HG02973 (cell line): ENCODE measurements around the gene PBX1.
"Not testable (repeated sequence)": the region's sequence is repeated elsewhere in the genome, so short reads cannot be mapped to it uniquely, and the experiment has no call there.

Experiments used
- ATAC-seq: cut with Tn5 transposase; IDR thresholded peaks from one replicate; pipeline ENCODE4 v1.9.1; 2021; ENCODE audit warnings: moderate library complexity; ENCODE audit not compliant: unreplicated experiment

The PBX1 gene

DNA sequence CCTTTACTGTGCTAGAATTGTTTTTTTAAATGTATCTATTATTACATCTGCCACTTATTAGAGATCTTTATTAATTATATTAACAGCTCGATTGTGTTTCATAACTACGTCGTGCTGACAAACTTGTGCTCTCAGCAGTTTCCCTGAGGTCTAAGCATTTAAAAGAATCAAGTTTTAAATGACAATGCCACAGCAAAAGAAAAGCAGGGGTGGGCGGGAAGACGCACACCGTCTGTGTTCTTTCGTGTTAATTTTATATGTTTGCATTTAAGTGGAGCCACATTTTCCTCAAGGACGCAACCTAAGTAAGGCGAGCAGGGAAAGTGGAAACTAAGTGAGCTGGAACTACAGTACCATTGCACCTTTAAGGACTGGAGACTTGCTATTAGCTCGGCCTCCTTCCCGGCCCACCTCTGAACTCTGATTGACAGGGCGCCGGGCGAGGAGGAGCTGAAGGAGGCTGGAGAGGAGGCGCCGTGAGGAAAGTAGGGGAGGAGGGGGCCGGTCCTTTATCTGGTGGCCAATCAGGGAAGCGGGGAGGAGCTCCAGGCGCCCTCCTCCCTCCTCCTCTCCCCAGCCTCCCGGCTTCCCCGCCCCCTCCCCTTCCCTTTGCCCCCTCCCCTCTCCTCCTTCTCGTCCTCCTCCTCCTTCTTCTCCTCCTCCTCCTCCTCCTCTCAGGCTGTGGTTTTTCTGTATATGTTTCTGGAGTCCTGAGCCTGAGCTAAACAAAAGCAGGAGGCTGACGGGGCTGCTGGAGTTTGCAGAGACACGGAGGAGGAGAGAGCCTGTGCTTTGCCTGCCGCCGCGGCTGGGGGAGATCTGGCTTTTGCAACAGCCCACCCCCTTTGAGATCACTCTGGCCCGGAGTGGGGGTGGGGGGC lies at the start of gene PBX1:
Gene PBX1, plus strand, starts transcription at position 724 of the 881 bp plus-strand sequence.
- ATAC-seq, result peak; percentile 100

- ATAC-seq, result no peak
Observed at GRCh38 chr1:164510435-164510834, 48.5 kb upstream of the PBX1 start.

GRCh38 chr1:164511001-164511705 lies 47.8 kb upstream of the PBX1 start:
- ATAC-seq, result no peak

DNA sequence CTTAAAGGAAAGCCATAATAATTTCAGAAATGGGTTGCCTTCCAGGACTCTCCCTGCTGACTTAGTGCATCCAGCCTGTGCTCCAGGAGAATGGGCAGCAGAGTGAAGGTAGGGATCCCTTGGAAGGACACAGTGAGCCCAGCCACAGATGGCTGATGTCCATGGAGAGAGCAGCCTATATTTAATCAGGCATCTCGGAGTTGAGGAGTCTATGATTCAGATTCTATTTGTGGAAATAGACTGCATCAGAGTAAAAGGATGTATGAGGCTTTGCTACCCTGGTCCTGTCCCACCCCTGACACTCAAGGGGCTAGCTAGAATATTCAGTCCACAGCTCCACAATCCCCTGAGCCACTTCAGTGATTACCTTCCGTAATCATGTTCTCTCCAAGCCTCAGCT lies 43.8 kb upstream of the PBX1 start:
- no peak for ATAC-seq

- ATAC-seq, result no peak
Observed at GRCh38 chr1:164515711-164516331, 43.2 kb upstream of the PBX1 start.

DNA sequence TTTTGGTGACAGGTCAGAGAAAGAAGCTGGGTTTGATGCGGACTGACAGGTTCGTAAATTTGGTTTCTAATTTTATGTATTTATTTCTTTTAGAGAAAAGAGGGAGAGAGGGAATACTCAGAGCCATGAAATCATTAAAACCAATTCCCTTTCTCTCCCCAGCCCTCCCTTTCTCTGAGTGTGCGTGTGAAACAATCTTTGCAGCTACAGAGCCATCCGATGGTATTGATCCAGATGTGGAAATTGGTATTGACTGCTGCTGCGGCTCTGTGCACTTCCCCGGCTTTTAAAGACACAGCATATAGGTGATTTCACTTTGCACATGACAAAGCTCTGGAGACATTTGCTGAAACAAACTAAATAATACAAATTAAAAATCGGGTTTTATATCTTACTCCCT lies 42.4 kb upstream of the PBX1 start:
- no peak for ATAC-seq

GRCh38 chr1:164518692-164519332 lies 40.2 kb upstream of the PBX1 start:
- ATAC-seq, result no peak

- ATAC-seq, result no peak
Observed at GRCh38 chr1:164519426-164519825, 39.6 kb upstream of the PBX1 start.

DNA sequence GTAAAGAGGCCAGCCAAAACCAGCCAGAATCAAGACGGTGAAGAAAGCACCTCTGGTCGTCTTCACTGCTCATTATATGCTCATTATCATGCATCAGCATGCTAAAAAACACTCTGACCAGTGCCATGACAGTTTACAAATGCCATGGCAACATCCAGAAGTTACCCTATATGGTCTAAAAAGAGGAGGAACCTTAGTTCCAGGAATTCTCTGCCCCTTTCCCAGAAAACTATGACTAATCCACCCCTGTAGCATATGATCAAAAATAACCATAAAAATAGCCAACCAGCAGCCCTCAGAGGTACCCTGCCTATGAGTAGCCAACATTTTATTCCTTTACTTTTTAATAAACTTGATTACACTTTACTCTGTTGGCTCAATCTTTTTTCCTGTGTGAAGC lies 34.2 kb upstream of the PBX1 start:
- no peak for ATAC-seq

DNA sequence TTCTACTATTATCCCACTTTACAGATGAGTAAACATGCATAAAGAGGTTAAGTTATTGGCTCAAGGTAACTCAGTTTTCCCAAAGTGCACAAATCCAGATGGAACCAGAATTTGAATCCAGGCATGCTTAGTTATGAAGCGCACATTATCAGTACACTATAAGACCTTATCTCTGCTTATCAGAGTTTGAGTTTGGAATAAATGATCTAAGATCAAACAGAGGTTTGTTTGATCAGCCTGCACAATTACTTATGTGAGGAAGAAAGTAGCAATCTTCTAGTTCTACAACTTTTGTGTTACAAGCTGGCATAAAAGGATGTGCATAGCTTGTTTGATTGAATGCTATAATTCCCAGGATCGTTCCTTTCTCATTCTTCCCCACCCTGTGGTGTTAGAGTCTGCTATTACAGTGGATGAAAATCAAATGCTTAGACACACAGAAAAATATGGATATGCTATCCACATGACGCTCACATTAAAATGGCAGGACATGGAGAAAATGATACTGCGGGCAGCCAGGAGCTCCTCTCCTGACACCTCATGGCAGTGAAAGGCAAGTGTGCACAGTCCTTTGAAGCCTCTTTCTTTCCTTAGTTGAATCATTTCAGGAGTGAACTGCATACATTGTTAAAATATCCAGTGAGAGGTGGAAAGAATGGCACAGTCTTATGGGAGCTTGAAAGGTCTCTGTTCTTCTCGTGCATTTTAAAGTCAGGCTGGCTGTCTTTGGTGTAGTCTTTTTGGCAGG lies 23.9 kb upstream of the PBX1 start:
- no peak for ATAC-seq

DNA sequence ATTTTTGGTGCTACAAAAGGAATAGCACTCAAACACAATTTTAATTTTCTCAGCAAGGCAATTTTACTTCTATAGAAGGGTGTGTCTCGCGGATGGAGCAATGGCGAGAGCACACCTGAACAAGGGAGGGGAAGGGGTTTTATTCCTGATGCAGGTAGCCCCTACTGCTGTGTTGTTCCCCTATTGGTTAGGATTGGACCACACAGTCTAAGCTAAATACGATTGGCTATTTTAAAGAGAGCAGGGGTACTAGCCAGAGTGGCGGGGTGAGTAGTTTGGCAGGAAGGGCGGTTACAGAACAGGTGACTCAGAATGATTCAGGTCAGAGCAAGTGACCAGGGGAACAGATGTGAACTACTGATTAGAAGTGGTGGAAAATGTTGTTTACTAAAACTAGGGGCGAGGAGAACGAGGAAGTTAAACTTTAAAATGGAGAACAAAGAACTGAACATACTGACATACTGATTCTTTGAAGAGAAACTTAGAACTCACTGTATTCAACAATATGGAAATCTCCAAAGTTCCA lies 6.5 kb upstream of the PBX1 start:
- ATAC-seq, result not testable (repeated sequence)

DNA sequence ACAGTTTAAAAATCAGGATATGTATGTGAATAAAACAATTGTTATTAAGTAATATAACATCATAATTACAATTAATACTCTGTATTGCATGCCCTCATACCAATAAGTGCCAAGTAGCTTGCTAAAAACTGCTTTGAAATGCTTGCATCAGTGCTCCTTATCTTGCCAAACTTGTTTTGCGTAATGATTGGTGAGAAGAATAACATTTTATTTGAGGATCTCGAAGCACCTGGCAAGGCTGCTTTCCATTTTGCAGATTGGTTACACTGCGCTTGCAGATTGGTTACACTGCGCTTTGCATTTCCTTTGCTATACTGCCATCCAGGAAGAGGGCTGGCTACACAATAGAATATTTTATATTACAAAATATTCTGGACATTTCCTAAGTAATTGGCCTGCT lies 1.7 kb upstream of the PBX1 start:
- no peak for ATAC-seq

DNA sequence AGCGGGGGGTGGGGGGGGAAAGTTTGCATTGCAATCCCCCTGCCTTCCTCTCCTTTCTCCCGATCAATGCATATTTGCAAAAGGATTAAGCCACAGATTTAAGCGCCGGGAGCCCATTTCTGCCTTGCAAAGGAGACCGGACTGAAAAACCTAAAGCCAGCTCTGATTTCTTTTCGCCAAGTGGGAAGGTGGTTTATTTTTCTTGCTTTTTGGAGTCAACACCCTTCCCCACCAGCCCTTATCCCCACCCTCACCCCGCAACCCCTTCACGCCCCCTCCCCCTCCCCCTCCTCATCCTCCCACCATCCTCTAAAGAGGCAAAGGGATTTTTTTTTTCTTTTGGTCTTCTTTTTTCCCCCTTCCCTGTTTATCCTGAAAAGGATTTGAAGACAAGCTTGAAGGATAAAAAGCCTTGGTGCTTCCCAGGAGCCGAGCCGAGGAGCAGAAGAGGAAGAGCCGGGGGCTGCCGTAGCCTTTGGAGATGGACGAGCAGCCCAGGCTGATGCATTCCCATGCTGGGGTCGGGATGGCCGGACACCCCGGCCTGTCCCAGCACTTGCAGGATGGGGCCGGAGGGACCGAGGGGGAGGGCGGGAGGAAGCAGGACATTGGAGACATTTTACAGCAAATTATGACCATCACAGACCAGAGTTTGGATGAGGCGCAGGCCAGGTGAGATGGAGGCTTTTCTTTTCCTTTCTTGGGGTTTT lies 513 bp downstream of the PBX1 start:
- ATAC-seq, result no peak

DNA sequence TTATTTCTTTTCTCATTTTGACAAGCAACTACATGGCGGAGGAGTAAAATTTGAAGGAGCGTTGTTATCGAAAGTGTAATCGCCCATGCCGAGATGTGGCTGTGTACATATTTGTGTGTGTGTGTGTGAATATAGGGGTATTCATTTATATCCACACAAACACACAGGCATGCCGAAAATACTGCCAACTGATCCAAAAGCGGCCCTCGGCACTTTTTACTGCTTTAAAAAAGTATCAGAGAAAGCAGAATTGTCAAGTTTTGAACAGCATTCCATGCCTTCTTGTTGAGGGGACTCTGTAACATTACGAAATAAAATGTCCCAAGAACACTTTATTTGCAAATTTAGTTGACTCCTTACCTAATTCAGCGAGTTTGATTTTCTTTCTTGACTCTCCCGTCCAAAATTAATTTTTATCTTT lies 1.1 kb downstream of the PBX1 start:
- ATAC-seq, result no peak

GRCh38 chr1:164560556-164560955 lies 1.6 kb downstream of the PBX1 start:
- no peak for ATAC-seq

GRCh38 chr1:164561007-164561406 lies 2.0 kb downstream of the PBX1 start:
- no peak for ATAC-seq

- no peak for ATAC-seq
Observed at GRCh38 chr1:164561472-164561871, 2.5 kb downstream of the PBX1 start.

- ATAC-seq, result no peak
Observed at GRCh38 chr1:164562061-164562460, 3.1 kb downstream of the PBX1 start.

DNA sequence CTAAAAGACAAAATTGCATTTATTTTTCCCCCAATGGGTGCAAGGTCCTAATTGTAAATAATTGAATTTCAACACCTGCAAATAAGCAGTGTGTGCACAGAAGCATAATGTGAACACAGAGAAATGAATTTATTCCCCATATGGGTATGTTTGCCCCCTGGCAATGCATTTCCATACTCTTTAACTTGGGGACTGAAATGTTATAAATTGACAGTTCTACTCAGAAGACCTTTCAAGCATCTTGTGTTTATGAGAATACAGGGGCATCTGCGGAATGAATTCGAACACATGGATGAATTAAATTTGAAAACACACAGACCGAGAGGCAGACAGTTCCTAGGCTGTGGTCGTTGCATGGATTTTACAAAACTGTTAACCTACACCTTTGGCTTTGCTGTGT lies 3.5 kb downstream of the PBX1 start:
- no peak for ATAC-seq
